PC-3 (cell line): ENCODE data around the gene POR. TPM values are rescaled to one million over a fixed set of nuclear protein-coding genes. Genes with fewer than 3 reads are reported as not detected.
"Not testable (repeated sequence)": the region's sequence is repeated elsewhere in the genome, so short reads cannot be mapped to it uniquely, and the experiment has no call there.

Source experiments
- ATAC-seq: fragments of 200-7000 bp; cut with Tn5 transposase; 2 replicates; pipeline ENCODE4 v1.9.1; 2020; ENCODE audit warnings: mild to moderate bottlenecking, moderate library complexity
- BruUV-seq: library from RNA; stranded (reverse); fragments of 400-500 nt; replicated peaks from 2 replicates; lab custom pipeline; 2021; lab: Mats Ljungman, UMichigan
- CTCF ChIA-PET: fragments of 300-600 bp; sonication (Branson Sonifier 250); formaldehyde crosslinking; loops from one replicate; lab custom pipeline; 2022; ENCODE audit warnings: antibody characterized with exemption; lab: Charles Lee
- POLR2A ChIA-PET: fragments of 300-600 bp; sonication (Branson Sonifier 250); formaldehyde crosslinking; loops from one replicate; lab custom pipeline; 2022; ENCODE audit warnings: antibody characterized with exemption; ENCODE audit not compliant: unreplicated experiment; lab: Charles Lee
- DNase-seq: peaks from one replicate; pipeline ENCODE4 v3.0.0-alpha.2; 2015
- H2AFZ ChIP-seq: fragments of 300-600 bp; sonication (generic); 2 replicates; pipeline ENCODE4 v1.6.0; 2016; ENCODE audit warnings: antibody characterized with exemption, low read length
- H3F3A ChIP-seq: fragments of 300-600 bp; sonication (generic); one replicate; pipeline ENCODE4 v1.6.0; 2017; ENCODE audit warnings: antibody characterized with exemption, low read length, control low read depth, mild to moderate bottlenecking; ENCODE audit not compliant: unreplicated experiment
- H3K27ac ChIP-seq: fragments of 300-600 bp; sonication (generic); 2 replicates; pipeline ENCODE4 v1.5.1; 2016; ENCODE audit warnings: mild to moderate bottlenecking, low read length
- H3K27me3 ChIP-seq: fragments of 300-600 bp; sonication (generic); 2 replicates; pipeline ENCODE4 v1.6.1; 2016; ENCODE audit warnings: low read length, mixed read lengths
- H3K36me3 ChIP-seq: fragments of 300-600 bp; sonication (generic); 2 replicates; pipeline ENCODE4 v1.6.1; 2016; ENCODE audit warnings: low read depth, mixed run types, low read length, mixed read lengths
- H3K4me1 ChIP-seq: fragments of 300-600 bp; sonication (generic); 2 replicates; pipeline ENCODE4 v1.5.1; 2016; ENCODE audit warnings: low read length; ENCODE audit not compliant: insufficient read depth
- H3K4me2 ChIP-seq: fragments of 300-600 bp; sonication (generic); 2 replicates; pipeline ENCODE4 v1.6.0; 2016; ENCODE audit warnings: low read length
- H3K4me3 ChIP-seq: fragments of 300-600 bp; sonication (generic); 2 replicates; pipeline ENCODE4 v1.5.1; 2016; ENCODE audit warnings: mild to moderate bottlenecking, low read length, mixed read lengths
- H3K79me2 ChIP-seq: fragments of 300-600 bp; sonication (generic); 2 replicates; pipeline ENCODE4 v1.6.1; 2017; ENCODE audit warnings: low read length, mixed read lengths
- H3K9ac ChIP-seq: fragments of 300-600 bp; sonication (generic); 2 replicates; pipeline ENCODE4 v1.6.0; 2016; ENCODE audit warnings: mild to moderate bottlenecking, low read length
- H3K9me2 ChIP-seq: fragments of 300-600 bp; sonication (generic); replicated peaks from 2 replicates; pipeline ENCODE4 v1.6.1; 2016; ENCODE audit warnings: mixed run types, low read length, mixed read lengths
- H3K9me3 ChIP-seq: fragments of 300-600 bp; sonication (generic); 2 replicates; pipeline ENCODE4 v1.6.1; 2016; ENCODE audit warnings: low read length, mixed read lengths
- H4K20me1 ChIP-seq: fragments of 300-600 bp; sonication (generic); 2 replicates; pipeline ENCODE4 v1.6.1; 2016; ENCODE audit warnings: low read length, mixed read lengths
- EZH2 ChIP-seq: fragments of 300-600 bp; sonication (generic); IDR thresholded peaks from one replicate; pipeline ENCODE4 v1.6.1; 2017; ENCODE audit warnings: antibody characterized with exemption, mild to moderate bottlenecking, low read length; ENCODE audit not compliant: unreplicated experiment
- EZH2phosphoT487 ChIP-seq: fragments of 300-600 bp; sonication (generic); IDR thresholded peaks from 2 replicates; pipeline ENCODE4 v1.6.1; 2018; ENCODE audit warnings: mild to moderate bottlenecking, antibody characterized with exemption, low read length, borderline replicate concordance
- intact Hi-C: fragments of 100-400 bp; cut with micrococcal nuclease; formaldehyde crosslinking; loops from 2 replicates; pipeline ENCODE4 v1.9.0; 2023
- total RNA-seq: library from RNA; depleted of rRNA; stranded (reverse); fragments of >200 nt; gene quantifications from 2 replicates; pipeline ENCODE4 v1.2.3, GENCODE V29; 2014
- TF ChIP-seq, protein P1 (sequence below): fragments of 300-600 bp; sonication (generic); conservative IDR thresholded peaks from 2 replicates; pipeline ENCODE4 v1.5.1; 2017; ENCODE audit warnings: antibody characterized with exemption, low read depth, mild to moderate bottlenecking, low read length

POR gene
- total RNA-seq, 1 experiment from 2014 or later, result 112 TPM

- H3K9ac ChIP-seq, result no peak overlapping the region
- ChIA-PET POLR2A (no interaction called here), CTCF (no interaction called here)
Observed at GRCh38 chr7:75888464-75889222, 26.3 kb upstream of the POR start.

DNA sequence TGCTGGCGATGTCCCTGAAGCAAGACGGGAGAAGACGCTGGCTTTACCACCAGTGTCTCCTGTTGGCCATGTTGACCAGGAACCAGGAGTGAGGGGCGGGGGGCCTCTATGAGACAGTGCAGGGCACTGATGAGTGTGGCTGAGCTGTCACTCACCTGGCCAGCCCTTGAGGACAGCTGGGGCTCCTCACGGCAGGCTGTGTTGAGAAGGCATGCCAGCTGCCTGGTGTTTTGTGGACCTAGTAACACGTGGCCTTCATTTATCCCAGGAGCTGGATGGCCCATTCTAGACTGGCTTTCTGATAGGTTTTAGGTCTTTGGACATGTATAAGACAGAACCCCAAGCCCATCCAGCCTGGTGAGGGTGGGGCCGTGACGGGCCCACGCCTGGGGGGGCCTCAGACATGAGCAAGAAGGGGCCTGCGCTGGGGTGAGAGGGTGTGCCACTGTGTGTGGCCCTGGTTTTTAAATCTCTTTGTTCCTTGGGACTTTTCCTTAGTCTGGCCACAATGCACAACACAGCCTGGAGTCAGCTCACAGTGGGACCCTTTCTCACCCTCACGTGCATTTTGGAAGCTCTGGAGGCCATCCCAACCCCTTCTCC, 25.6 kb upstream of the POR start:
- Histone ChIP-seq H2AFZ (no peak overlapping the region), H3K9me3 (no peaks in the 10 kb centered on the region), H3K9ac (no peak overlapping the region), H3K27ac (no peak overlapping the region), H3K4me1 (no peaks in the 10 kb centered on the region), H3K4me2 (no peak overlapping the region), H3K36me3 (peaks cover 4% of the 10 kb centered on the region), H3F3A (no peaks in the 10 kb centered on the region), H4K20me1 (no peaks in the 10 kb centered on the region), H3K9me2 (no peaks in the 10 kb centered on the region), H3K27me3 (no peaks in the 10 kb centered on the region), H3K4me3 (no peak overlapping the region), H3K79me2 (no peaks in the 10 kb centered on the region)
- CTCF ChIA-PET, result no interaction called here
- peak; percentile 14; the same call in 1 of the 2 replicates for ATAC-seq
- POLR2A ChIA-PET, result no interaction called here
- BruUV-seq, result no TSS peak
- DNase-seq, result no peak
- intact Hi-C loops, result no loop called here
- TF ChIP-seq, protein P1, sequence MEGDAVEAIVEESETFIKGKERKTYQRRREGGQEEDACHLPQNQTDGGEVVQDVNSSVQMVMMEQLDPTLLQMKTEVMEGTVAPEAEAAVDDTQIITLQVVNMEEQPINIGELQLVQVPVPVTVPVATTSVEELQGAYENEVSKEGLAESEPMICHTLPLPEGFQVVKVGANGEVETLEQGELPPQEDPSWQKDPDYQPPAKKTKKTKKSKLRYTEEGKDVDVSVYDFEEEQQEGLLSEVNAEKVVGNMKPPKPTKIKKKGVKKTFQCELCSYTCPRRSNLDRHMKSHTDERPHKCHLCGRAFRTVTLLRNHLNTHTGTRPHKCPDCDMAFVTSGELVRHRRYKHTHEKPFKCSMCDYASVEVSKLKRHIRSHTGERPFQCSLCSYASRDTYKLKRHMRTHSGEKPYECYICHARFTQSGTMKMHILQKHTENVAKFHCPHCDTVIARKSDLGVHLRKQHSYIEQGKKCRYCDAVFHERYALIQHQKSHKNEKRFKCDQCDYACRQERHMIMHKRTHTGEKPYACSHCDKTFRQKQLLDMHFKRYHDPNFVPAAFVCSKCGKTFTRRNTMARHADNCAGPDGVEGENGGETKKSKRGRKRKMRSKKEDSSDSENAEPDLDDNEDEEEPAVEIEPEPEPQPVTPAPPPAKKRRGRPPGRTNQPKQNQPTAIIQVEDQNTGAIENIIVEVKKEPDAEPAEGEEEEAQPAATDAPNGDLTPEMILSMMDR, result no peak
- no peak for TF ChIP-seq EZH2phosphoT487

More at GRCh38 chr7:75888464-75889222, 26.3 kb upstream of the POR start:
- no peak overlapping the region for H3K27ac ChIP-seq
- H3K4me2 ChIP-seq, result no peak overlapping the region
- H3K79me2 ChIP-seq, result no peaks in the 10 kb centered on the region
- TF ChIP-seq, protein P1, result no peak
- TF ChIP-seq EZH2phosphoT487 (no peak), EZH2 (no peak)
- no peaks in the 10 kb centered on the region for H3K9me3 ChIP-seq
- TSS peak; percentile 32 for BruUV-seq
- H2AFZ ChIP-seq, result no peak overlapping the region
- no peaks in the 10 kb centered on the region for H3K4me1 ChIP-seq
- no peaks in the 10 kb centered on the region for H3K9me2 ChIP-seq
- intact Hi-C loops, result no loop called here
- H3K4me3 ChIP-seq, result no peak overlapping the region
- no peaks in the 10 kb centered on the region for H4K20me1 ChIP-seq
- ATAC-seq, result no peak
- peaks cover 6% of the 10 kb centered on the region for H3K36me3 ChIP-seq
- H3F3A ChIP-seq, result no peaks in the 10 kb centered on the region
- H3K27me3 ChIP-seq, result no peaks in the 10 kb centered on the region
- DNase-seq, result no peak

DNA sequence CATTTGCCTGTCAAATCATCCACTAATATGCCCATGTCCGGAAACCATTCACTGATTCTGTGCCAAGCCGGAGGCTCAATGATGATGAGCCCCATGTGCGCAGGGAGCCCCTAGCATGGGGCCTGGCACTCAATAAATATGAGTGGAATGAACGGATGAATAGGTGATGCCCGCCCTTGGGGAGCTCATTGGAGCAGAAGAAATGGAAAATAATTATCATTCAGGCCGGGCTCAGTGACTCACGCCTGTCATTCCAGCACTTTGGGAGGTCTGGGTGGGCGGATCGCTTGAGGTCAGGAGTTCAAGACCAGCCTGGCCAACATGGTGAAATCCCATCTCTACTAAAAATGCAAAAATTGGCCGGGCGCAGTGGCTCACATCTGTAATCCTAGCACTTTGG, 25.1 kb upstream of the POR start:
- TF ChIP-seq, protein P1, result no peak
- TF ChIP-seq EZH2phosphoT487 (no peak), EZH2 (no peak)
- intact Hi-C loops, result no loop called here
- H2AFZ ChIP-seq, result no peak overlapping the region
- ChIA-PET POLR2A (no interaction called here), CTCF (no interaction called here)
- H3K4me3 ChIP-seq, result no peak overlapping the region
- H3K4me2 ChIP-seq, result no peak overlapping the region
- ATAC-seq, result no peak
- H3K36me3 ChIP-seq, result no peaks in the 10 kb centered on the region
- BruUV-seq, result no TSS peak
- H3F3A ChIP-seq, result no peaks in the 10 kb centered on the region
- H3K9me3 ChIP-seq, result no peaks in the 10 kb centered on the region
- DNase-seq, result no peak
- H3K9me2 ChIP-seq, result no peaks in the 10 kb centered on the region
- no peak overlapping the region for H3K27ac ChIP-seq
- no peak overlapping the region for H3K9ac ChIP-seq
- no peaks in the 10 kb centered on the region for H3K79me2 ChIP-seq
- H3K4me1 ChIP-seq, result no peaks in the 10 kb centered on the region
- H4K20me1 ChIP-seq, result no peaks in the 10 kb centered on the region
- no peaks in the 10 kb centered on the region for H3K27me3 ChIP-seq

- H4K20me1 ChIP-seq, H3F3A ChIP-seq, H3K4me2 ChIP-seq, POLR2A ChIA-PET, DNase-seq, H3K4me1 ChIP-seq, H3K79me2 ChIP-seq, H3K27ac ChIP-seq, intact Hi-C loops, H3K4me3 ChIP-seq, H2AFZ ChIP-seq, ATAC-seq, H3K9me3 ChIP-seq, H3K27me3 ChIP-seq, BruUV-seq, H3K9me2 ChIP-seq, H3K36me3 ChIP-seq, H3K9ac ChIP-seq: not testable (repeated sequence)
- CTCF ChIA-PET, result interaction anchor here (0.6 kb wide), 1 partner anchor 83 kb away, joined by 3 read pairs; no protein-coding TSS in a partner anchor
Observed at GRCh38 chr7:75891237-75891636, 23.7 kb upstream of the POR start.
